GM12878 (cell line): ENCODE data around the gene PRTFDC1. TPM values are rescaled to one million over a fixed set of nuclear protein-coding genes. Genes with fewer than 3 reads are reported as not detected.

Experiments used
- ATF2 ChIP-seq: IDR thresholded peaks from 2 replicates; pipeline ENCODE4 v1.6.1; 2012; ENCODE audit warnings: low read length, inconsistent platforms
- ATF3 ChIP-seq: IDR thresholded peaks from 2 replicates; pipeline ENCODE4 v1.6.1; 2011; ENCODE audit warnings: low read depth, mild to moderate bottlenecking, low read length, moderate library complexity, borderline replicate concordance; ENCODE audit errors: extremely low read depth
- BCLAF1 ChIP-seq: fragments of 450-650 bp; IDR thresholded peaks from 2 replicates; pipeline ENCODE4 v1.6.1; 2017; ENCODE audit warnings: antibody characterized with exemption, mild to moderate bottlenecking, moderate library complexity
- BRCA1 ChIP-seq: IDR thresholded peaks from 2 replicates; pipeline ENCODE4 v1.6.1; 2011; ENCODE audit warnings: low read depth, low read length, improper control_type of control experiment
- FOS ChIP-seq: IDR thresholded peaks from 3 replicates; pipeline ENCODE4 v1.6.1; 2011; ENCODE audit warnings: borderline replicate concordance; ENCODE audit not compliant: insufficient read length; ENCODE audit errors: extremely low read depth
- KAT2A ChIP-seq: conservative IDR thresholded peaks from 2 replicates; pipeline ENCODE4 v1.6.1; 2011; ENCODE audit warnings: low read depth, low read length; ENCODE audit not compliant: control insufficient read depth
- RELA ChIP-seq: fragments of 450-650 bp; IDR thresholded peaks from 2 replicates; pipeline ENCODE4 v1.8.0; 2014; ENCODE audit warnings: borderline replicate concordance; ENCODE audit not compliant: partially characterized antibody
- SIN3A ChIP-seq: IDR thresholded peaks from 2 replicates; pipeline ENCODE4 v1.6.1; 2012; ENCODE audit warnings: low read depth, low read length, improper control_type of control experiment
- SRF ChIP-seq, 2 experiments: IDR thresholded peaks; 2 replicates each; pipeline ENCODE4 v1.6.1; 2011; ENCODE audit warnings: low read depth in 2 of 2, low read length in 2 of 2, mild to moderate bottlenecking in 1 of 2, moderate library complexity in 1 of 2
- YBX1 ChIP-seq: fragments of 450-650 bp; IDR thresholded peaks from 2 replicates; pipeline ENCODE4 v1.6.1; 2016; ENCODE audit warnings: antibody characterized with exemption
- ZNF687 ChIP-seq: fragments of 450-650 bp; IDR thresholded peaks from 2 replicates; pipeline ENCODE4 v1.6.1; 2017; ENCODE audit warnings: mild to moderate bottlenecking, moderate library complexity
- polyA plus RNA-seq, 11 experiments: library from polyadenylated mRNA; depleted of rRNA in 4 of 11; unstranded in 6 of 11; stranded (reverse) in 5 of 11; fragments of >200 nt; fragmentation: Nextera tagmentation in 4 of 11; fragmentation: Illumina TruSeq in 1 of 11; extraction: Ambion mirVana in 4 of 11; extraction: Trizol in 1 of 11; gene quantifications; 1 replicate in 1 of 11; 2 replicates in 10 of 11; pipeline versions ENCODE4 v1.2.1 to v1.2.3, GENCODE V29; 2011 to 2016; ENCODE audit warnings: inconsistent platforms in 2 of 11, missing spikeins in 2 of 11, low read depth in 1 of 11
- total RNA-seq, 4 experiments: library from RNA; depleted of rRNA in 3 of 4; stranded (reverse); fragments of >200 nt in 3 of 4; fragmentation: Illumina TruSeq in 1 of 4; extraction: Trizol in 1 of 4; gene quantifications; 2 replicates each; pipeline versions ENCODE4 v1.2.1 to v1.2.3, GENCODE V29; 2013 to 2021
- TF ChIP-seq, protein P1 (sequence below): IDR thresholded peaks from 2 replicates; pipeline ENCODE4 v1.6.1; 2011; ENCODE audit warnings: mild to moderate bottlenecking, low read depth, low read length, moderate library complexity; ENCODE audit not compliant: insufficient replicate concordance
- TF ChIP-seq, protein P2 (sequence below): fragments of 450-650 bp; formaldehyde crosslinking; IDR thresholded peaks from 2 replicates; pipeline ENCODE4 v1.5.0; 2022; ENCODE audit warnings: mild to moderate bottlenecking, missing genetic modification characterization

PRTFDC1 gene
- total and polyA plus RNA-seq, 10 of the 15 experiments (the other 5 are each of a cell fraction or from before 2014, with no cell fraction given), result 5.5 to 17.3 (median 11.3) TPM

GRCh38 chr10:24900888-24901685 lies 51.3 kb downstream of the PRTFDC1 start (continued):
- TF ChIP-seq, protein P1, sequence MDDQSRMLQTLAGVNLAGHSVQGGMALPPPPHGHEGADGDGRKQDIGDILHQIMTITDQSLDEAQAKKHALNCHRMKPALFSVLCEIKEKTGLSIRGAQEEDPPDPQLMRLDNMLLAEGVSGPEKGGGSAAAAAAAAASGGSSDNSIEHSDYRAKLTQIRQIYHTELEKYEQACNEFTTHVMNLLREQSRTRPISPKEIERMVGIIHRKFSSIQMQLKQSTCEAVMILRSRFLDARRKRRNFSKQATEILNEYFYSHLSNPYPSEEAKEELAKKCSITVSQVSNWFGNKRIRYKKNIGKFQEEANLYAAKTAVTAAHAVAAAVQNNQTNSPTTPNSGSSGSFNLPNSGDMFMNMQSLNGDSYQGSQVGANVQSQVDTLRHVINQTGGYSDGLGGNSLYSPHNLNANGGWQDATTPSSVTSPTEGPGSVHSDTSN, result peak; percentile 32
- TF ChIP-seq ATF2 (peak; percentile 74), BRCA1 (no peak), ZNF687 (no peak; the same call in 1 of the 2 replicates), SIN3A (no peak), RELA (no peak), SRF (IDR thresholded peaks at IDR 0.05; ENCODE audit: low read depth in 2 of 2, low read length in 2 of 2) (no peak), ATF3 (no peak), KAT2A (no peak), BCLAF1 (no peak), YBX1 (no peak), FOS (no peak)
- TF ChIP-seq, protein P2, sequence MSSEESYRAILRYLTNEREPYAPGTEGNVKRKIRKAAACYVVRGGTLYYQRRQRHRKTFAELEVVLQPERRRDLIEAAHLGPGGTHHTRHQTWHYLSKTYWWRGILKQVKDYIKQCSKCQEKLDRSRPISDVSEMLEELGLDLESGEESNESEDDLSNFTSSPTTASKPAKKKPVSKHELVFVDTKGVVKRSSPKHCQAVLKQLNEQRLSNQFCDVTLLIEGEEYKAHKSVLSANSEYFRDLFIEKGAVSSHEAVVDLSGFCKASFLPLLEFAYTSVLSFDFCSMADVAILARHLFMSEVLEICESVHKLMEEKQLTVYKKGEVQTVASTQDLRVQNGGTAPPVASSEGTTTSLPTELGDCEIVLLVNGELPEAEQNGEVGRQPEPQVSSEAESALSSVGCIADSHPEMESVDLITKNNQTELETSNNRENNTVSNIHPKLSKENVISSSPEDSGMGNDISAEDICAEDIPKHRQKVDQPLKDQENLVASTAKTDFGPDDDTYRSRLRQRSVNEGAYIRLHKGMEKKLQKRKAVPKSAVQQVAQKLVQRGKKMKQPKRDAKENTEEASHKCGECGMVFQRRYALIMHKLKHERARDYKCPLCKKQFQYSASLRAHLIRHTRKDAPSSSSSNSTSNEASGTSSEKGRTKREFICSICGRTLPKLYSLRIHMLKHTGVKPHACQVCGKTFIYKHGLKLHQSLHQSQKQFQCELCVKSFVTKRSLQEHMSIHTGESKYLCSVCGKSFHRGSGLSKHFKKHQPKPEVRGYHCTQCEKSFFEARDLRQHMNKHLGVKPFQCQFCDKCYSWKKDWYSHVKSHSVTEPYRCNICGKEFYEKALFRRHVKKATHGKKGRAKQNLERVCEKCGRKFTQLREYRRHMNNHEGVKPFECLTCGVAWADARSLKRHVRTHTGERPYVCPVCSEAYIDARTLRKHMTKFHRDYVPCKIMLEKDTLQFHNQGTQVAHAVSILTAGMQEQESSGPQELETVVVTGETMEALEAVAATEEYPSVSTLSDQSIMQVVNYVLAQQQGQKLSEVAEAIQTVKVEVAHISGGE (CRISPR knock-in tag), result no peak
